ENCODE results near the gene KRT35.

Gene KRT35

DNA sequence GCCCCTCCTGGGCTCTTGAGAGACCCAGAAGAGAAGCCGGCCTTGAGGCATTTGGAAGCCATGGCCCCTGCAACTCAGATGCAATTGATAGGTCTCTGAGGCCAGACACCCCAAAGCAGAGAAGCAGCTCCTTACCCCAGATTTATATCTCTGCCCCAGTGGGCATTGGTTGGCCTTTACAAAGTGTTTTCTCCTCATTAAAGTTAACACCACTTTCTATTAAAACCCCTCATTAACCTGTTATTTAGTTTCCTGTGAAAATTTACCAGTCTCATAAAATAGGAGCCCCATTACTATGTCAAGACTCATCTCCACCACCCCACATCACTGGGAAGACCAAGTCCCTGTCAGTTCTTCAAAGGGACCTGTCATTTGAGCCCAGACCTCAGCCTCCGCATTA is at the start of gene KRT35:
Gene KRT35, minus strand, starts transcription at position 116 of the 400 bp plus-strand sequence. Its CDS starts 54 bp downstream, at position 62.
- DNase-seq (ENCODE audit: low read depth) = no peak

- no peak for DNase-seq (ENCODE audit: low read depth)
Measured at GRCh38 chr17:41530062-41531048, 49.4 kb upstream of the KRT35 start.

- DNase-seq (ENCODE audit: low read depth) = no peak
Measured at GRCh38 chr17:41529491-41529915, 48.6 kb upstream of the KRT35 start.

GRCh38 chr17:41528959-41529353 is 48.0 kb upstream of the KRT35 start:
- no peak for DNase-seq (ENCODE audit: low read depth)

GRCh38 chr17:41527063-41528023 is 46.4 kb upstream of the KRT35 start:
- DNase-seq (ENCODE audit: low read depth) = no peak

DNA sequence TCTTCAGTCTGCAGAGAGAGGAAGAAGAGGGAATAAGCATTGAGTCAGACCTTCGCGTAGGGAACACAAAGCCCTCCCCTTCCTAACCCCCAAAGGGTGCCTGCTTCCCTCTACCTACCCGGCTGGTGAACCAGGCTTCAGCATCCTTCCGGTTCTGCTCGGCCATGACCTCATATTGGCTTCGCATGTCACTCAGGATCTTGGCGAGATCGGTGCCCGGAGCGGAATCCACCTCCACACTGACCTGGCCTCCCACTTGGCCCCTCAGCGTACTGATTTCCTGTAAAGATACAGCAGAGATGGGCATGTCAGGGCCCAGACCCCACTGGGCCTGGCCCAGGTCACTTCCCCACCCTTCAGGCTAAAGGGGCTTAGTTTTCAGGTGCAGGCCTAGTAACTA is 43.3 kb upstream of the KRT35 start:
- no peak for DNase-seq (ENCODE audit: low read depth)

DNA sequence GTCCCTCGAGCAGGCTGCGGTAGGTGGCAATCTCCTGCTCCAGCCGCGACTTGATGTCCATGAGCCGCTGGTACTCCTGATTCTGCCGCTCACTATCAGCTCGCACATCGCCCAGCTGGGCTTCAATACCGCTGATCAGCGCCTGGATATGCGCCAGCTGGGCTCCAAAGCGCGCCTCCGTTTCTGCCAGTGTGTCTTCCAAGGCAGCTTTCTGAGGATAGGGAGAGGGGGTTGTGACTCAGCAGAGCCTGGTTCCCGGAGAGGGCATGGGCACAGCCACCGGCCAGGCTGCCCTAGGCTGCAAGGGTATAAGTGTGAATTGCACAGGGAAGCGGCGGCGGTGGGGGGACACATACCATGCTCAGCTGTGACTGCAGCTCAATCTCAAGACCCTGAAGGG is 42.8 kb upstream of the KRT35 start:
- no peak for DNase-seq (ENCODE audit: low read depth)

DNA sequence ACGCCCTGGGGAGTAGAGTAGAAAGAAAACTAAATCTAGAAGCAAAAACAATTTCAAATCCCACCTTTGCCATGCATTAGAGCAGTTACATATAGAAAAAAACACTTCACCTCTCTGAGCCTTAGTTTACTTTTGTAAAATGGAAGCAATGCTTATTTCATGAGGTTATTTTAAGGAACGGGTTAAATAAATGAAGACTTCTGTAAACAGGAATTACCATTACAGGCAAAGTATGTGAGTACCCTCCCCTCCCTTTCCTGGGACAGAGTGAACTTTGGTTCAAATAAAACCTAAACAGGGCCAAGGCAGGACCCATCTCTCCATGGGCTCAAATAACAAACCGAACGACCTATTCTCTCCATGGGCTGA is 42.3 kb upstream of the KRT35 start:
- DNase-seq (ENCODE audit: low read depth) = no peak

- no peak for DNase-seq (ENCODE audit: low read depth)
Measured at GRCh38 chr17:41522301-41523224, 41.6 kb upstream of the KRT35 start.

- no peak for DNase-seq (ENCODE audit: low read depth)
Measured at GRCh38 chr17:41521574-41522261, 40.8 kb upstream of the KRT35 start.

GRCh38 chr17:41520821-41521521 is 40.0 kb upstream of the KRT35 start:
- no peak for DNase-seq (ENCODE audit: low read depth)

DNA sequence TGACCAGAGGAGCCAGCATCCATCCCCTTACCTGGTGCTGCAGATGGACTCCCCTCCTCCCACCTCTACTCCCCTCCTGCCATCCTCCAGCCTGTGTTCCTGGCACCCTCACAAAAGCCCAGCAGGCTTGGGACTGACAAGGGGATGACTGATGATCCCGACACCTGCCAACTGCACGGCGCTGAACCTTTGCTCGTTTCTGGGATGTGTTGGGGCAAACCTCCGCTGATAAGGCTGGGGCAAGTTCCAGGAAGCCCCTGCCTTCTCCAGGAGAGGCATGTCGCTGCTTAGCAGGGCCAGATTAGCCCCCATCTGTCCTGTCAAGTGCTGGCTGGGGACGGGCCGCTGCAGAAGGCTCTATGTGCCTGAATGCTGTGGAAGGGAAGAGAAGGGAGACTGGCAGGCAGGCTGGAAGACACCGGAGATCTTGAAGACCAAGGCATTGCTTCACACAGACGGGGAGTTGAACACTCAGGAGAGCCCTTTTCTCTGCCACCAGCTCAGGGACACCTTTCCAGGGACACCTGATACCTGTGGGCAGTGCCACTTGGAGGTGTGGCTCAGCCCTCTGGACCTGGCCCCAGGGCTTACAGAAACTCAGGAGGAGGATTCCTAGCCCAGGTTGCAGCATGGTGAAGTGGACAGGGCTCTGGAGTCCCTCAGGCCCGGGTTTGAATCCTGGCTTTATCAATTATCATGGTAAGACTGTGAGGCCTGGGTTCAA is 38.7 kb upstream of the KRT35 start:
- no peak for DNase-seq (ENCODE audit: low read depth)

- DNase-seq (ENCODE audit: low read depth) = no peak
Measured at GRCh38 chr17:41518789-41519449, 38.0 kb upstream of the KRT35 start, which contains the start of gene KRT15. Gene KRT15, minus strand, starts transcription at chr17:41518890. Its CDS starts 63 bp downstream, at chr17:41518827.

GRCh38 chr17:41518031-41518430 is 37.1 kb upstream of the KRT35 start:
- no peak for DNase-seq (ENCODE audit: low read depth)

- DNase-seq (ENCODE audit: low read depth) = no peak
Measured at GRCh38 chr17:41516830-41517283, 35.9 kb upstream of the KRT35 start.

- no peak for DNase-seq (ENCODE audit: low read depth)
Measured at GRCh38 chr17:41516147-41516829, 35.3 kb upstream of the KRT35 start.

DNA sequence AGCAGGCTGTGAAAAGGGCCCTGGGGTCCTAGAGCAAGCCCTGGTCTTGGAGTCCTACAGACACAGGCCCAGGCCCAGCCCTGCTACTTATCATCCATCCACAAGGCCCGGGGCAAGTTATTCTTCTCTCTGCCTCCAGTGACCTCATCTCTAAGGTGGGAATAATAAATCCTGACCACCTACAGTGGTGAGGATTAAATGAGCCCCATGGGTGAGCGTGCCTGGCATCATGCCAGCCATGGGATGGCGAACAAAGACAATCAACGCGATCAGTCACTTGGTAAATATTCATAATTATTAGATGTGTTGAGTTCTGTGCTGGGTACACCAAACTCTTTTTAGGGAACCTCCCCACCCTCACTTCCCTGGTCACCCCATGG is 32.2 kb upstream of the KRT35 start:
- no peak for DNase-seq (ENCODE audit: low read depth)

- DNase-seq (ENCODE audit: low read depth) = no peak
Measured at GRCh38 chr17:41512546-41513167, 31.7 kb upstream of the KRT35 start.

Measured in activated T-helper 1 cell treated with Interleukin-2 at 50 U/mL for 16 hours (primary cell).